HepG2 (cell line): ENCODE results near the gene RFX2. TPM values are rescaled to one million over a fixed set of nuclear protein-coding genes. Genes with fewer than 3 reads are reported as not detected.

Source experiments
- ATF3 ChIP-seq: sonication (generic); formaldehyde crosslinking; IDR thresholded peaks from 2 replicates; pipeline ENCODE4 v1.4.0; 2020; ENCODE audit warnings: missing genetic modification reagents
- CENPX ChIP-seq: sonication (generic); formaldehyde crosslinking; IDR thresholded peaks from 2 replicates; pipeline ENCODE4 v1.9.0; 2021; ENCODE audit warnings: mild to moderate bottlenecking, missing genetic modification reagents, moderate library complexity
- CREM ChIP-seq, 2 experiments: sonication (generic) in 1 of 2; formaldehyde crosslinking in 1 of 2; IDR thresholded peaks; 2 replicates each; pipeline versions ENCODE4 v1.4.0 to v1.6.1; 2016 to 2020; ENCODE audit warnings: antibody characterized with exemption in 1 of 2, mild to moderate bottlenecking in 1 of 2, missing genetic modification reagents in 1 of 2
- EEA1 ChIP-seq: sonication (generic); formaldehyde crosslinking; IDR thresholded peaks from 2 replicates; pipeline ENCODE4 v1.5.1; 2020; ENCODE audit warnings: mild to moderate bottlenecking, missing genetic modification reagents, borderline replicate concordance
- EED ChIP-seq: sonication (generic); formaldehyde crosslinking; IDR thresholded peaks from 2 replicates; pipeline ENCODE4 v1.5.0; 2020; ENCODE audit warnings: mild to moderate bottlenecking, missing genetic modification reagents
- EHMT2 ChIP-seq: fragments of 200-600 bp; sonication (generic); IDR thresholded peaks from 2 replicates; pipeline ENCODE4 v1.7.0; 2017; ENCODE audit warnings: antibody characterized with exemption, low read depth, low read length, borderline replicate concordance
- FOXC1 ChIP-seq: sonication (generic); formaldehyde crosslinking; IDR thresholded peaks from 2 replicates; pipeline ENCODE4 v1.8.0; 2022; ENCODE audit warnings: mild to moderate bottlenecking, missing genetic modification reagents, borderline replicate concordance
- GTF3A ChIP-seq: sonication (generic); formaldehyde crosslinking; conservative IDR thresholded peaks from 2 replicates; pipeline ENCODE4 v1.4.0; 2020; ENCODE audit warnings: mild to moderate bottlenecking, missing genetic modification reagents
- KAT2B ChIP-seq: fragments of 150-350 bp; IDR thresholded peaks from 2 replicates; pipeline ENCODE4 v1.6.1; 2014; ENCODE audit warnings: low read depth, low read length, borderline replicate concordance
- MED1 ChIP-seq: sonication (generic); formaldehyde crosslinking; IDR thresholded peaks from 2 replicates; pipeline ENCODE4 v1.4.0; 2020; ENCODE audit warnings: missing genetic modification reagents
- MEIS2 ChIP-seq: sonication (generic); formaldehyde crosslinking; IDR thresholded peaks from 2 replicates; pipeline ENCODE4 v1.9.0; 2021; ENCODE audit warnings: mild to moderate bottlenecking, missing genetic modification reagents
- NR2F1 ChIP-seq, 2 experiments: fragments of 450-650 bp in 1 of 2; formaldehyde crosslinking in 1 of 2; IDR thresholded peaks; 2 replicates each; pipeline versions ENCODE4 v1.5.0 to v1.6.1; 2016 to 2020; ENCODE audit warnings: mild to moderate bottlenecking in 1 of 2, missing compliant biosample characterization in 1 of 2, missing genetic modification reagents in 1 of 2, moderate library complexity in 1 of 2
- SATB2 ChIP-seq: sonication (generic); formaldehyde crosslinking; IDR thresholded peaks from 2 replicates; pipeline ENCODE4 v1.5.0; 2020; ENCODE audit warnings: missing genetic modification reagents
- SKIL ChIP-seq: sonication (generic); formaldehyde crosslinking; IDR thresholded peaks from 2 replicates; pipeline ENCODE4 v1.8.0; 2022; ENCODE audit warnings: missing genetic modification reagents, mild to moderate bottlenecking, moderate library complexity, borderline replicate concordance
- TEAD2 ChIP-seq: sonication (generic); formaldehyde crosslinking; IDR thresholded peaks from 2 replicates; pipeline ENCODE4 v1.9.0; 2021; ENCODE audit warnings: missing genetic modification reagents
- TGIF2 ChIP-seq: IDR thresholded peaks from 2 replicates; pipeline ENCODE4 v1.6.1; 2016; ENCODE audit warnings: control low read depth, missing compliant biosample characterization
- ZNF101 ChIP-seq: sonication (generic); formaldehyde crosslinking; IDR thresholded peaks from 2 replicates; pipeline ENCODE4 v1.4.0; 2020; ENCODE audit warnings: mild to moderate bottlenecking, low read depth, missing genetic modification reagents, borderline replicate concordance
- ZNF20 ChIP-seq: sonication (generic); formaldehyde crosslinking; IDR thresholded peaks from 2 replicates; pipeline ENCODE4 v1.4.0; 2020; ENCODE audit warnings: mild to moderate bottlenecking, moderate library complexity, missing genetic modification reagents
- ZNF205 ChIP-seq: IDR thresholded peaks from 2 replicates; pipeline ENCODE4 v1.6.1; 2018; ENCODE audit warnings: missing biosample characterization, missing genetic modification reagents
- ZNF552 ChIP-seq: sonication (generic); formaldehyde crosslinking; IDR thresholded peaks from 2 replicates; pipeline ENCODE4 v1.9.0; 2022; ENCODE audit warnings: missing genetic modification reagents, mild to moderate bottlenecking, borderline replicate concordance
- ZNF672 ChIP-seq: sonication (generic); formaldehyde crosslinking; IDR thresholded peaks from 2 replicates; pipeline ENCODE4 v1.8.1; 2022; ENCODE audit warnings: missing genetic modification reagents
- polyA plus RNA-seq, 8 experiments: library from polyadenylated mRNA; depleted of rRNA in 3 of 8; stranded (reverse) in 7 of 8; unstranded in 1 of 8; fragments of >200 nt; fragmentation: Illumina TruSeq in 4 of 8; extraction: Trizol in 4 of 8; gene quantifications; 2 replicates each; pipeline versions ENCODE4 v1.2.1 to v1.2.3, GENCODE V29; 2011 to 2016; ENCODE audit warnings: low read depth in 4 of 8, missing spikeins in 1 of 8, mixed read lengths in 1 of 8; ENCODE audit not compliant: insufficient read depth in 1 of 8
- total RNA-seq, 5 experiments: library from RNA; depleted of rRNA; stranded (reverse); fragments of >200 nt; fragmentation: Illumina TruSeq; extraction: Trizol; gene quantifications; 2 replicates each; pipeline ENCODE4 v1.2.3, GENCODE V29; 2016; ENCODE audit warnings: low read depth in 1 of 5
- TF ChIP-seq, protein P1 (sequence below): sonication (generic); formaldehyde crosslinking; IDR thresholded peaks from 2 replicates; pipeline ENCODE4; 2020; ENCODE audit warnings: missing genetic modification reagents, mild to moderate bottlenecking, borderline replicate concordance
- TF ChIP-seq, protein P2 (sequence below): sonication (generic); formaldehyde crosslinking; conservative IDR thresholded peaks from 2 replicates; pipeline ENCODE4 v1.4.0; 2020; ENCODE audit warnings: missing genetic modification reagents

RFX2 gene
- total and polyA plus RNA-seq, 2 of the 13 experiments (the other 11 are each of a cell fraction or from before 2014, with no cell fraction given), result 2.8 to 3.3 TPM

DNA sequence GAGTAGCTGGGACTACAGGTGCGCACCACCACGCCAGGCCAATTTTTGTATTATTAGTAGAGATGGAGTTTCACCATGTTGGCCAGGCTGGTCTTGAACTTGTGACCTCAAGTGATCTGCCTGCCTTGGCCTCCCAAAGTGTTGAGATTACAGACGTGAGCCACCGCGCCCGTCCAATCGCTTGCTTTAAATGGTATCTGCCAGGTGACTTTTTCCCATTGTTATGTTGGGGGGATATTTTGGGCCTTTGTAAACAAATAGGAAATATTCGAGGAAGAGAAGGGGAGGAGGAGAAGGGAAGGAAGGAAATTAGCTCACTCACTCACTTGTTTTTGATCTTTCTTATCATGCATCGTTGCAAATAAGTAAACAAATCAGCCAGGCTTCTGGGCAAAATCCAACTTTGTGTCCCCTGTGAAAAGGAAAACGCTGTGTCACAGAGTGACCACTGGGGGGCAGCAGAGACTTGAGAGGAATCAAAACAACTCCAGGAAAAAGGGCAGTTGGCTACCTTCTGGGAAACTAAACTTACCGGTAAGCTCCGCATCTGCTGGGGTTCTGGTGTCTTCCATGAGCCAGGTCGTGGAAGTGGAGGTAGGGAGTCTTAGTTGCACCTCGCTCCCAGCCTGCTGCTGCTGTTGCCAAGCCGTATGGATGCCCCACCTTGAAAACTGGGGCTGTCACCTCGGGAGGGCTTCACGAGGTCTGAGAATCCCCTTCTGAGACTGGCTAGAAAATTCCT lies 123.1 kb downstream of the RFX2 start (continued):
- TF ChIP-seq FOXC1 (CRISPR knock-in tag), result no peak
- no peak for TF ChIP-seq EEA1 (CRISPR knock-in tag)
- no peak for TF ChIP-seq EHMT2
- TF ChIP-seq TGIF2 (CRISPR knock-in tag), result no peak
- TF ChIP-seq CREM (IDR thresholded peaks at IDR 0.05), result peak; percentile 25; the same call in 1 of the 2 replicates
- TF ChIP-seq CREM (CRISPR knock-in tag; IDR thresholded peaks at IDR 0.05), result no peak
- no peak for TF ChIP-seq CENPX (CRISPR knock-in tag)
- TF ChIP-seq, protein P1, sequence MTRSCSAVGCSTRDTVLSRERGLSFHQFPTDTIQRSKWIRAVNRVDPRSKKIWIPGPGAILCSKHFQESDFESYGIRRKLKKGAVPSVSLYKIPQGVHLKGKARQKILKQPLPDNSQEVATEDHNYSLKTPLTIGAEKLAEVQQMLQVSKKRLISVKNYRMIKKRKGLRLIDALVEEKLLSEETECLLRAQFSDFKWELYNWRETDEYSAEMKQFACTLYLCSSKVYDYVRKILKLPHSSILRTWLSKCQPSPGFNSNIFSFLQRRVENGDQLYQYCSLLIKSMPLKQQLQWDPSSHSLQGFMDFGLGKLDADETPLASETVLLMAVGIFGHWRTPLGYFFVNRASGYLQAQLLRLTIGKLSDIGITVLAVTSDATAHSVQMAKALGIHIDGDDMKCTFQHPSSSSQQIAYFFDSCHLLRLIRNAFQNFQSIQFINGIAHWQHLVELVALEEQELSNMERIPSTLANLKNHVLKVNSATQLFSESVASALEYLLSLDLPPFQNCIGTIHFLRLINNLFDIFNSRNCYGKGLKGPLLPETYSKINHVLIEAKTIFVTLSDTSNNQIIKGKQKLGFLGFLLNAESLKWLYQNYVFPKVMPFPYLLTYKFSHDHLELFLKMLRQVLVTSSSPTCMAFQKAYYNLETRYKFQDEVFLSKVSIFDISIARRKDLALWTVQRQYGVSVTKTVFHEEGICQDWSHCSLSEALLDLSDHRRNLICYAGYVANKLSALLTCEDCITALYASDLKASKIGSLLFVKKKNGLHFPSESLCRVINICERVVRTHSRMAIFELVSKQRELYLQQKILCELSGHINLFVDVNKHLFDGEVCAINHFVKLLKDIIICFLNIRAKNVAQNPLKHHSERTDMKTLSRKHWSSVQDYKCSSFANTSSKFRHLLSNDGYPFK (CRISPR knock-in tag), result no peak
- TF ChIP-seq SKIL, result no peak; the same call in 1 of the 2 replicates
- no peak for TF ChIP-seq SATB2 (CRISPR knock-in tag)
- TF ChIP-seq MED1 (CRISPR knock-in tag), result peak; percentile 63
- no peak for TF ChIP-seq KAT2B
- TF ChIP-seq EED (CRISPR knock-in tag), result no peak
- TF ChIP-seq ZNF205, result peak; percentile 39; the same call in 1 of the 2 replicates
- TF ChIP-seq NR2F1 (CRISPR knock-in tag; IDR thresholded peaks at IDR 0.05), result no peak
- no peak for TF ChIP-seq MEIS2 (CRISPR knock-in tag)
- TF ChIP-seq ZNF101 (CRISPR knock-in tag), result no peak
- TF ChIP-seq, protein P2, sequence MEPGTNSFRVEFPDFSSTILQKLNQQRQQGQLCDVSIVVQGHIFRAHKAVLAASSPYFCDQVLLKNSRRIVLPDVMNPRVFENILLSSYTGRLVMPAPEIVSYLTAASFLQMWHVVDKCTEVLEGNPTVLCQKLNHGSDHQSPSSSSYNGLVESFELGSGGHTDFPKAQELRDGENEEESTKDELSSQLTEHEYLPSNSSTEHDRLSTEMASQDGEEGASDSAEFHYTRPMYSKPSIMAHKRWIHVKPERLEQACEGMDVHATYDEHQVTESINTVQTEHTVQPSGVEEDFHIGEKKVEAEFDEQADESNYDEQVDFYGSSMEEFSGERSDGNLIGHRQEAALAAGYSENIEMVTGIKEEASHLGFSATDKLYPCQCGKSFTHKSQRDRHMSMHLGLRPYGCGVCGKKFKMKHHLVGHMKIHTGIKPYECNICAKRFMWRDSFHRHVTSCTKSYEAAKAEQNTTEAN (CRISPR knock-in tag), result no peak
- no peak for TF ChIP-seq ZNF20 (CRISPR knock-in tag)
- no peak for TF ChIP-seq TEAD2 (CRISPR knock-in tag)
- no peak for TF ChIP-seq ATF3 (CRISPR knock-in tag)
- no peak for TF ChIP-seq ZNF672 (CRISPR knock-in tag)
- no peak for TF ChIP-seq GTF3A (CRISPR knock-in tag)
- TF ChIP-seq ZNF552 (CRISPR knock-in tag), result no peak
